ENCODE measurements around the gene TSHR.

GRCh38 chr14:81176241-81176640 lies 220.8 kb downstream of the TSHR start:
- TF ChIP-seq POLR2AphosphoS5 (IDR thresholded peaks at IDR 0.05; ENCODE audit: low read depth, low read length) (no peak), TAF1 (IDR thresholded peaks at IDR 0.05; ENCODE audit: borderline replicate concordance, insufficient read depth, low read length) (no peak), FOXP2 (optimal IDR thresholded peaks at IDR 0.05; ENCODE audit: borderline replicate concordance, extremely low read depth, extremely low read length, insufficient read depth) (no peak), SIN3A (IDR thresholded peaks at IDR 0.05; ENCODE audit: borderline replicate concordance, insufficient read depth, low read length) (no peak)
- TF ChIP-seq, protein P1, sequence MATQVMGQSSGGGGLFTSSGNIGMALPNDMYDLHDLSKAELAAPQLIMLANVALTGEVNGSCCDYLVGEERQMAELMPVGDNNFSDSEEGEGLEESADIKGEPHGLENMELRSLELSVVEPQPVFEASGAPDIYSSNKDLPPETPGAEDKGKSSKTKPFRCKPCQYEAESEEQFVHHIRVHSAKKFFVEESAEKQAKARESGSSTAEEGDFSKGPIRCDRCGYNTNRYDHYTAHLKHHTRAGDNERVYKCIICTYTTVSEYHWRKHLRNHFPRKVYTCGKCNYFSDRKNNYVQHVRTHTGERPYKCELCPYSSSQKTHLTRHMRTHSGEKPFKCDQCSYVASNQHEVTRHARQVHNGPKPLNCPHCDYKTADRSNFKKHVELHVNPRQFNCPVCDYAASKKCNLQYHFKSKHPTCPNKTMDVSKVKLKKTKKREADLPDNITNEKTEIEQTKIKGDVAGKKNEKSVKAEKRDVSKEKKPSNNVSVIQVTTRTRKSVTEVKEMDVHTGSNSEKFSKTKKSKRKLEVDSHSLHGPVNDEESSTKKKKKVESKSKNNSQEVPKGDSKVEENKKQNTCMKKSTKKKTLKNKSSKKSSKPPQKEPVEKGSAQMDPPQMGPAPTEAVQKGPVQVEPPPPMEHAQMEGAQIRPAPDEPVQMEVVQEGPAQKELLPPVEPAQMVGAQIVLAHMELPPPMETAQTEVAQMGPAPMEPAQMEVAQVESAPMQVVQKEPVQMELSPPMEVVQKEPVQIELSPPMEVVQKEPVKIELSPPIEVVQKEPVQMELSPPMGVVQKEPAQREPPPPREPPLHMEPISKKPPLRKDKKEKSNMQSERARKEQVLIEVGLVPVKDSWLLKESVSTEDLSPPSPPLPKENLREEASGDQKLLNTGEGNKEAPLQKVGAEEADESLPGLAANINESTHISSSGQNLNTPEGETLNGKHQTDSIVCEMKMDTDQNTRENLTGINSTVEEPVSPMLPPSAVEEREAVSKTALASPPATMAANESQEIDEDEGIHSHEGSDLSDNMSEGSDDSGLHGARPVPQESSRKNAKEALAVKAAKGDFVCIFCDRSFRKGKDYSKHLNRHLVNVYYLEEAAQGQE (IDR thresholded peaks at IDR 0.05; ENCODE audit: insufficient read depth in 1 of 2, low read depth in 2 of 2, low read length in 2 of 2): no peak
